Activated T-helper 1 cell treated with anti-CD3 and anti-CD28 coated beads, Interleukin-12 subunit alpha, Interleukin-12 subunit beta, Interleukin-2, Interleukin-4 antibody, amounts not matched to agents 30 ng/mL and 10 ng/mL and 1 ng/mL, durations not matched to agents 14 hours and 24 hours and 36 hours (primary cell): ENCODE results near the gene OXA1L. TPM values are rescaled to one million over a fixed set of nuclear protein-coding genes. Genes with fewer than 3 reads are reported as not detected.
"Not testable (repeated sequence)": the region's sequence is repeated elsewhere in the genome, so short reads cannot be mapped to it uniquely, and the experiment has no call there.

ENCODE experiments used
- DNase-seq: peaks from one replicate; pipeline ENCODE4 v3.0.0; 2021; ENCODE audit warnings: low spot score
- H3K27ac Mint-ChIP-seq: one replicate; pipeline ENCODE4 v1.8.0; 2021; ENCODE audit warnings: mild to moderate bottlenecking, mixed read lengths
- H3K27me3 Mint-ChIP-seq: one replicate; pipeline ENCODE4 v1.8.0; 2022; ENCODE audit warnings: mild to moderate bottlenecking, moderate library complexity, mixed read lengths; ENCODE audit not compliant: insufficient read depth
- H3K36me3 Mint-ChIP-seq: one replicate; pipeline ENCODE4 v1.8.0; 2021; ENCODE audit warnings: low read depth, mixed read lengths
- H3K4me1 Mint-ChIP-seq: one replicate; pipeline ENCODE4 v1.8.0; 2021; ENCODE audit warnings: low read depth, mixed read lengths
- H3K4me3 Mint-ChIP-seq: one replicate; pipeline ENCODE4 v1.8.0; 2021; ENCODE audit warnings: mild to moderate bottlenecking, moderate library complexity, mixed read lengths
- H3K9me3 Mint-ChIP-seq: one replicate; pipeline ENCODE4 v1.8.0; 2021; ENCODE audit warnings: mixed read lengths
- intact Hi-C: fragments of 100-400 bp; cut with micrococcal nuclease; formaldehyde crosslinking; loops from one replicate; pipeline ENCODE4 v1.15.1; 2024
- total RNA-seq: library from RNA; stranded (reverse); gene quantifications from 2 replicates; pipeline ENCODE4 v1.2.3, GENCODE V29; 2022

Gene OXA1L
- total RNA-seq, 1 donor from 2014 or later = 127 TPM

DNA sequence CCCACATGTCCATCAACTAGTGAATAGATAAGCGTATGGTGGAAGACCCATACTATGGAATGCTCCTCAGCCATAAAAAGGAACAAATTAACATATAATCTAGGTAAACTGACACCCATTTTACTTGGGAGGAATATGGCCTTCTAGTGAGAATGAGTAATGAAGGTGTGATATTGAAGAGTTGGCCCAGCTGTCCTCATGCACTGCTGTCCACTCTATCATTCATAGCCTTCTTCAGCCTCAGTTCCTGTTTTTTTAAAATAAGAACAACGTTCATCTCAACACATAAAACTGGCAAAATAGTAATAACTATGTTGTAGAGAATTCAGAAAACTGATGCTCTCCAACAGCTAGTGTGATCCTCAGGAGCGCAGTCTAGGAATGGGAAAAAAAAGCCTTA is 26.5 kb upstream of the OXA1L start:
- intact Hi-C loops = no loop called here
- peaks cover 6% of the 10 kb centered on the region for H3K36me3 Mint-ChIP-seq
- H3K27ac Mint-ChIP-seq = peak overlapping the region; percentile 10
- no peak overlapping the region for H3K4me3 Mint-ChIP-seq
- peaks cover 5% of the 10 kb centered on the region for H3K27me3 Mint-ChIP-seq
- peaks cover 27% of the 10 kb centered on the region for H3K4me1 Mint-ChIP-seq
- no peak for DNase-seq
- peaks cover 5% of the 10 kb centered on the region for H3K9me3 Mint-ChIP-seq

DNA sequence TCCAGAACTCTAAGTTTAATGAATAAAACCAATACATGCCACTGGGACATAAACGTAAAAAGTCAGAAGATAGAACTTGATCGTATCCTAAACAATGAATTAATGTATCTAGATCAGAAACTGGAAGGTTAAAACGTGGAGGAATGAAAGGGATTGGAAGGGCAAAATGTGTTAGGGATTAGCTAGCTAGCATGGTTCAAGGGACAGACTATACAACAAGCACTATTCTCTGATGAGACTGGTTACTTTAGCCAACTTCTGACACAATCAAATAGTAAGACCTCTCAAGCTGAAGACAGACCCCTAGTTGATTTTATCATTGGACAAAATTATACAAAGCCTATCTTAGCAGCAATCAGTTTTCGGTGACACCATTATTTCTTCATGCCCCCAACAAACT is 18.7 kb upstream of the OXA1L start:
- DNase-seq = no peak
- Mint-ChIP-seq H3K4me3 (no peak overlapping the region), H3K9me3 (no peaks in the 10 kb centered on the region), H3K27me3 (no peaks in the 10 kb centered on the region), H3K27ac (no peak overlapping the region), H3K4me1 (peaks cover 11% of the 10 kb centered on the region), H3K36me3 (no peaks in the 10 kb centered on the region)
- intact Hi-C loops = no loop called here

DNA sequence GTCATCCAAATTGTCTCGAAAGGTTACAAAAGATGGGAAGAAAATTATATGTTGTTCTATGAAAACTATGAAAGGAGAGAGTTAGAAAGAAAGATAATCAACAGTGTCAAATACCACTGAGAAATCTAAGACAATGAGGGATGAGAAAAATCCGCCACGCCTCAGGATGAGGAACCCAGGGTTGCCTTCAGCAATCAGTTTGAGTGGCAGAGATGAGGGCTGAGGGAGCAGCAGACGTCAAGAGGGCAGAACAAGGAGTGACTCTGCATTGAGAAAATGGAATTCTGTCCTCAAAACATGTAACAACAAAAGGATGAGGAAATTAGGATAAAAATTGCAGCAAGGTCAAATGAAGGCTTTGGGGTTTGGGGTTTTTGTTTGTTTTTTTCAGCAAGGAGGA is 18.3 kb upstream of the OXA1L start:
- Mint-ChIP-seq H3K4me3 (no peak overlapping the region), H3K4me1 (peaks cover 12% of the 10 kb centered on the region), H3K9me3 (no peaks in the 10 kb centered on the region), H3K27ac (no peak overlapping the region), H3K27me3 (peaks cover 3% of the 10 kb centered on the region), H3K36me3 (no peaks in the 10 kb centered on the region)
- intact Hi-C loops = no loop called here
- DNase-seq = no peak

DNA sequence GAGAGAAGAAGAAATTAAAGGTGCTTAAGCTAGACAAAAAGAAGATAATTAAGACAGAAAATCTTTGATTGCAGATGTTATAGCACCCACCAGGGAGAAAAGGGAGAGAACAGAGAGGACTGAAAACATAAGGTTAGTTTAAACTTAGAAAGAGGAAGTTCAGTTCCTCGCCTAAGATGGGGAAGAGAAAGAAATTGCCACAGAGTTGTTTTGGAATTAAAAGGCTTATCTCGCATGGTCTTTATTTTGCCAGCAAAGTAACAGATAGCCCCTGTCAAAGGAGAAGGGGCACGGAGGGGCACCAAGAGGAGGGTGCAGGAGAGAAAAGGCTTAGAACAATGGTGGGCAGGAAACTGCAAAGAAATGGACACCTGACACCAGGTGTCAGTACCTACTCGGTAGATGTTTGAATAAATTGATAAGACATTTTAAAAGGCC is 17.8 kb upstream of the OXA1L start:
- intact Hi-C loops = no loop called here
- peaks cover 3% of the 10 kb centered on the region for H3K27me3 Mint-ChIP-seq
- no peaks in the 10 kb centered on the region for H3K9me3 Mint-ChIP-seq
- H3K4me3 Mint-ChIP-seq = no peak overlapping the region
- DNase-seq = no peak
- peaks cover 17% of the 10 kb centered on the region for H3K4me1 Mint-ChIP-seq
- no peak overlapping the region for H3K27ac Mint-ChIP-seq
- H3K36me3 Mint-ChIP-seq = no peaks in the 10 kb centered on the region

DNA sequence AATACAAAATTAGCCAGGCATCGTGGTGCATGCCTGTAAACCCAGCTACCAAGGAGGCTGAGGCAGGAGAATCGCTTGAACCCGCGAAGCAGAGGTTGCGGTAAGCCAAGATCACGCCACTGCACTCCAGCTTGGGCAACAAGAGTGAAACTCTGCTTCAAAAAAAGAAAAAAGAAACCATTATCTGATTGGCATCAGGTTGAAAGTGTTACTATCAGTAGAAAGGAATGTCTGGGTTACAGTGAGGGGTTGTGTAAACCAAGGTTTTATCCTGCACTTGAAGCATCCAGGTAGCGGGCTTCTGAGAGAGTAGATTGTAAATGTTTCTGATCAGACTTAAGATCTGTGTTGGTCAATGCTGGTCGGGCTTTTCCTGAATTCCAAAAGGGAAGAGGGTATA is 14.1 kb upstream of the OXA1L start:
- Mint-ChIP-seq H3K4me1 (peaks cover 17% of the 10 kb centered on the region), H3K27ac (no peak overlapping the region), H3K36me3 (no peaks in the 10 kb centered on the region), H3K4me3 (no peak overlapping the region), H3K27me3 (peaks cover 6% of the 10 kb centered on the region), H3K9me3 (no peaks in the 10 kb centered on the region)
- intact Hi-C loops = no loop called here
- DNase-seq = no peak

GRCh38 chr14:22753586-22753985 is 12.9 kb upstream of the OXA1L start:
- Mint-ChIP-seq H3K9me3 (no peaks in the 10 kb centered on the region), H3K36me3 (peaks cover 1% of the 10 kb centered on the region), H3K27me3 (peaks cover 6% of the 10 kb centered on the region), H3K27ac (no peak overlapping the region), H3K4me1 (peaks cover 10% of the 10 kb centered on the region), H3K4me3 (no peak overlapping the region)
- intact Hi-C loops = no loop called here
- no peak for DNase-seq

GRCh38 chr14:22757972-22758650 is 8.4 kb upstream of the OXA1L start:
- H3K4me1 Mint-ChIP-seq = not testable (repeated sequence)

DNA sequence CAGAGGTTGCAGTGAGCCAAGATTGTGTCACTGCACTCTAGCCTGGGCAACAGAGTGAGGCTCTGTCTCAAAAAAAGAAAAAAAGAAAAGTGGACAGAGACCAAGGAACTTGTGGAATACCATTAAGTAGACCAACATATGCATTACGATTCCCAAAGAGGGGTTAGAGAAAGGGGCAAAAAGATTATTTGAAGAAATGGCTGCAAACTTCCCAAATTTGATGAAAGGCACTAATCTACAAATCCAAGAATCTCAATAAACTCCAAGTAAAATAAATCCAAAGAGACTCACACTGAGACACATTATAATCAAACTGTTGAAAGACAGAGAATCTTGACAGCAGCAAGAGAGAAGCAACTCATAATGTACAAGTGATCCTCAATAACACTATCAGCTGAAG is 4.8 kb upstream of the OXA1L start:
- Mint-ChIP-seq H3K4me3 (no peak overlapping the region), H3K36me3 (peaks cover 27% of the 10 kb centered on the region), H3K4me1 (peaks cover 6% of the 10 kb centered on the region), H3K27ac (no peak overlapping the region), H3K9me3 (peaks cover 16% of the 10 kb centered on the region), H3K27me3 (no peaks in the 10 kb centered on the region)
- no peak for DNase-seq
- intact Hi-C loops = loop anchor here (10.0 kb wide), 1 partner anchor 563 kb away; the partner anchor contains the start of gene PABPN1

More at GRCh38 chr14:22757972-22758650, 8.4 kb upstream of the OXA1L start:
- DNase-seq, H3K4me3 Mint-ChIP-seq, H3K27me3 Mint-ChIP-seq, intact Hi-C loops, H3K27ac Mint-ChIP-seq: not testable (repeated sequence)
- peaks cover 21% of the 10 kb centered on the region for H3K36me3 Mint-ChIP-seq
- peaks cover 14% of the 10 kb centered on the region for H3K9me3 Mint-ChIP-seq

DNA sequence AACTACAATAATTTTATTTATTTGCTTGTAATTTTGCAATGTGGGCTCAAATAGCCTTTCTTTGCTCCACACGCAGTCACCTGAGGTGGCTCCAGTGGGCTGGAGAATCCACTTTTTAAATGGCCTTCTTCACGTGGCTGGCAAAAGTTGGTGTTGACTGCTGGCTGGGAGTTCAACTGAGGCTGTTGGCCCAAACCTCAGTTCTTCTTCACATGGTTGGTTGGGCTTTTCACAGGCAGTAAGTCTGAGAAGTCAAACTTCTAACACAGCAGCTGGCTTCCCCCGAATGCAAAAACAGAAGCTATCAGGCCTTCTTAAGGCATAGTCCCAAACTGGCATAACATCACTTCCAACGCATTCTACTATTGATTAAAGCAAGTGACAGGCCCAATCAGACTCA is 2.1 kb upstream of the OXA1L start:
- intact Hi-C loops = loop anchor here (10.0 kb wide), 1 partner anchor 560 kb away; the partner anchor contains the start of gene PABPN1
- H3K9me3 Mint-ChIP-seq = peaks cover 16% of the 10 kb centered on the region

DNA sequence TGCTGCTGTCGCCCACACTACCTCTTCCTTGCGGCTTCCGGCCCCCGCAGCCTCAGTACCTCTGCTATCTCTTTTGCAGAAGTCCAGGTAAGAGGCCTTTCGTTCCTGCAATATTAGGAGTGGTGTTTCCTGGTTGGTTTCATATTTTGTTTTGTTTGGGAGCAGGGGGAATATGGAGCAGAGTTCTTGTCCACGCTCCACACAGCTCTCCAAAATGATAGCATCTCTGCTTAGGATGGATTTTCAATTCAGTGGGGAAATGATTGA is 768 bp downstream of the OXA1L start:
- H3K9me3 Mint-ChIP-seq = peaks cover 10% of the 10 kb centered on the region
- DNase-seq = peak; percentile 4
- peaks cover 50% of the 10 kb centered on the region for H3K36me3 Mint-ChIP-seq
- H3K4me3 Mint-ChIP-seq = peak overlapping the region; percentile 94
- peaks cover 22% of the 10 kb centered on the region for H3K4me1 Mint-ChIP-seq
- H3K27me3 Mint-ChIP-seq = no peaks in the 10 kb centered on the region
- intact Hi-C loops = loop anchor here (2.0 to 10.0 kb wide), 5 partner anchors 150 to 1256 kb away; partner anchors contain the start of genes ACIN1, C14orf119, METTL3 and PABPN1
- peak overlapping the region; percentile 96 for H3K27ac Mint-ChIP-seq

More for the DNA sequence above, 2.1 kb upstream of the OXA1L start:
- peaks cover 36% of the 10 kb centered on the region for H3K36me3 Mint-ChIP-seq
- H3K27me3 Mint-ChIP-seq = no peaks in the 10 kb centered on the region
- no peak for DNase-seq
- H3K27ac Mint-ChIP-seq = no peak overlapping the region
- H3K4me3 Mint-ChIP-seq = no peak overlapping the region
- peaks cover 22% of the 10 kb centered on the region for H3K4me1 Mint-ChIP-seq

- Mint-ChIP-seq H3K27me3 (no peaks in the 10 kb centered on the region), H3K27ac (no peak overlapping the region), H3K4me1 (peaks cover 22% of the 10 kb centered on the region), H3K4me3 (peak overlapping the region; percentile 29), H3K9me3 (peaks cover 3% of the 10 kb centered on the region), H3K36me3 (peaks cover 46% of the 10 kb centered on the region)
- intact Hi-C loops = loop anchor here (5.0 to 10.0 kb wide), 2 partner anchors 148 to 556 kb away; partner anchors contain the start of genes PABPN1 and RBM23
- DNase-seq = no peak
Observed at GRCh38 chr14:22768947-22769346, 2.5 kb downstream of the OXA1L start.

DNA sequence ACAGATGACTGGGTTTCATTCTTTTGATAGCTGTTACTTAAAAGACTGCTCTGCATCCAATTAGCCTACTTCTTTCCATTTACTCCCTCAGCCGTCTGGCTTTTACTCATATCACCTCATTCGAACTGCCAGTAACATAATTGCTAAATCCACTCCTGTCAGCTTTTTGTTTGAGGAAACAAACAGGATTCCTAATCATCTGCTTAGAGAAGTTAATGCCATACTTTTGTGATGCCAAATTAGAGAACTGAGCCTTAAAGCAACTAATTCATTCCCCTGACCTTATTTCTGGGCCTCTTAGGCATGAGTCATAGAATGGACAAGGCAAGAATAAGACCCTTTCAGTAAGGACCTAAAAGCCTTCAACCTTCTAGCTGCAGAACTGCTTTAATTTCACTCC is 2.9 kb downstream of the OXA1L start:
- Mint-ChIP-seq H3K9me3 (peaks cover 3% of the 10 kb centered on the region), H3K4me3 (peak overlapping the region; percentile 29), H3K27ac (no peak overlapping the region), H3K27me3 (no peaks in the 10 kb centered on the region), H3K36me3 (peaks cover 50% of the 10 kb centered on the region), H3K4me1 (peaks cover 22% of the 10 kb centered on the region)
- intact Hi-C loops = loop anchor here (5.0 to 10.0 kb wide), 2 partner anchors 148 to 555 kb away; partner anchors contain the start of genes PABPN1 and RBM23
- no peak for DNase-seq

GRCh38 chr14:22770481-22771187 is 4.1 kb downstream of the OXA1L start:
- Mint-ChIP-seq H3K4me3 (no peak overlapping the region), H3K4me1 (peaks cover 22% of the 10 kb centered on the region), H3K36me3 (peaks cover 62% of the 10 kb centered on the region), H3K27me3 (no peaks in the 10 kb centered on the region), H3K9me3 (peaks cover 3% of the 10 kb centered on the region), H3K27ac (no peak overlapping the region)
- intact Hi-C loops = no loop called here
- DNase-seq = no peak
